Pancreas (tissue), 10 donors: Measurements from ENCODE around the gene PHLDB1. TPM values are rescaled to one million over a fixed set of nuclear protein-coding genes. Genes with fewer than 3 reads are reported as not detected.

Source experiments
- ATAC-seq, 4 donors: fragments of 200-7000 bp; cut with Tn5 transposase; one replicate each; pipeline versions ENCODE4 v1.8.0 to v1.9.1; 2020; ENCODE audit warnings: mild to moderate bottlenecking in 4 of 4, moderate library complexity in 4 of 4
- DNase-seq, 6 donors: peaks; one replicate each; pipeline ENCODE4 v3.0.0-alpha.2; 2020
- FAIRE-seq: peaks from 2 replicates; lab custom pipeline; 2012; peaks lifted over from hg19 to GRCh38; lab: Jason Lieb, UNC
- H3K27ac ChIP-seq, 4 donors: fragments of 200-600 bp; sonication (generic); 1 replicate in 3 of 4; 2 replicates in 1 of 4; pipeline versions ENCODE4 v1.5.0 to v1.8.0; 2020
- H3K27me3 ChIP-seq, 4 donors: fragments of 200-600 bp; one replicate each; pipeline ENCODE4 v1.8.0; 2021
- H3K36me3 ChIP-seq, 3 donors: fragments of 200-600 bp; sonication (generic) in 1 of 3; one replicate each; pipeline versions ENCODE4 v1.5.0 to v1.8.0; 2020 to 2021
- H3K4me1 ChIP-seq, 3 donors: fragments of 200-600 bp; one replicate each; pipeline ENCODE4 v1.8.0; 2021
- H3K4me3 ChIP-seq, 4 donors: fragments of 200-600 bp; sonication (generic) in 2 of 4; one replicate each; pipeline versions ENCODE4 v1.5.0 to v1.8.0; 2020 to 2021
- H3K9me3 ChIP-seq, 4 donors: fragments of 200-600 bp; one replicate each; pipeline ENCODE4 v1.8.0; 2021
- WGBS, 2 donors: extraction: QIAGEN DNeasy Blood & Tissue Kit; methylation state at CpG; one replicate each; pipeline ENCODE4 v1.1.7; 2013; 5-methylcytosine and 5-hydroxymethylcytosine counted together
- intact Hi-C, 3 donors: fragments of 100-400 bp; cut with DNase I; formaldehyde crosslinking; loops; one replicate each; pipeline versions ENCODE4 v1.11.1 to v1.14.2; 2022
- polyA plus RNA-seq, 2 donors: library from polyadenylated mRNA; stranded (reverse); fragments of 200-250 nt; gene quantifications; one replicate each; pipeline ENCODE4 v1.2.3, GENCODE V29; 2013
- total RNA-seq, 6 donors: library from RNA; stranded (reverse); fragmentation: NEBNext Ultra II Directional in 4 of 6; extraction: Animal tissue kit (Norgen Biotek cat#: 25700) in 4 of 6; gene quantifications; one replicate each; pipeline versions ENCODE4 v1.2.1 to v1.2.4, GENCODE V29; 2021 to 2023
- TF ChIP-seq, protein P1 (sequence below), 4 donors: fragments of 200-600 bp; sonication (generic) in 3 of 4; IDR thresholded peaks; one replicate each; pipeline versions ENCODE4 v1.5.0 to v1.8.0; 2021; ENCODE audit warnings: antibody characterized with exemption in 4 of 4
- donor health status: healthy with polysubstance abuse.
- donor health status: DM: no; HTN: no; CAD: no; lungs with moderate emphysema.
- donor health status: DM: no; HTN: no; CAD: no.
- donor health status: control.
- donor health status: control.
- donor health status: Bipolar disorder and iron deficiency.
- donor health status: DM: yes; HTN: yes; CAD: no.
- donor health status: DM: no; HTN: no; CAD: no.
- donor health status: DM: no; HTN: no; CAD: no.
- donor health status: DM: yes; HTN: yes; CAD: no.

PHLDB1 gene
- total and polyA plus RNA-seq, 8 donors, result 29.3 to 153 (median 48.0) TPM

DNA sequence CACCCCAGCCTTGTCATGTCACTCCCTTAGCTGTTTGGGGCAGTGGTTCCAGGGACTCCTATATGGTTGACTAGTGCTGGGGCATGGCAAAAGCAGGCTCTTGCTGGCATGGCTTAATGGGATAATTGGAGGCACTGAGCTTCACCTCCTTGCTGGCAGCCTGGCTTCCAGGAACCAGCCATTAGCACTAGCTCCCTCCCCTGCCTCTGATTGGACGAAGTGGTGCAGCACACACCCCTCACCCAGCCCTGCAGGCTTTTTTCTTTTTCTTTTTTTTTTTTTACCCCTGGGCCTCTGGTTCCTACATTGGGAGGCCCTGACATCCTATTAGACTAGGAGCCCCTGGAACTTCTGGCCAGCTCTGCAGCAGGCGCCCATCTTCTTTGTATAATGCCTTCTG is 18.6 kb downstream of the PHLDB1 start:
- Histone ChIP-seq H3K27me3 (no peaks in the 10 kb centered on the region), H3K4me1 (peaks cover under 1 to 6% (median 6%) of the 10 kb centered on the region in 3 donors), H3K4me3 (no peak overlapping the region), H3K27ac (no peak overlapping the region), H3K9me3 (no peaks in the 10 kb centered on the region), H3K36me3 (peaks cover 0 to 24% (median 0%) of the 10 kb centered on the region in 3 donors)
- DNase-seq, result no peak
- ATAC-seq, result no peak
- 87 to 92% methylated on average over 2 of the region's 2 CpGs for WGBS, 2 donors
- FAIRE-seq, result no peak
- TF ChIP-seq, protein P1, sequence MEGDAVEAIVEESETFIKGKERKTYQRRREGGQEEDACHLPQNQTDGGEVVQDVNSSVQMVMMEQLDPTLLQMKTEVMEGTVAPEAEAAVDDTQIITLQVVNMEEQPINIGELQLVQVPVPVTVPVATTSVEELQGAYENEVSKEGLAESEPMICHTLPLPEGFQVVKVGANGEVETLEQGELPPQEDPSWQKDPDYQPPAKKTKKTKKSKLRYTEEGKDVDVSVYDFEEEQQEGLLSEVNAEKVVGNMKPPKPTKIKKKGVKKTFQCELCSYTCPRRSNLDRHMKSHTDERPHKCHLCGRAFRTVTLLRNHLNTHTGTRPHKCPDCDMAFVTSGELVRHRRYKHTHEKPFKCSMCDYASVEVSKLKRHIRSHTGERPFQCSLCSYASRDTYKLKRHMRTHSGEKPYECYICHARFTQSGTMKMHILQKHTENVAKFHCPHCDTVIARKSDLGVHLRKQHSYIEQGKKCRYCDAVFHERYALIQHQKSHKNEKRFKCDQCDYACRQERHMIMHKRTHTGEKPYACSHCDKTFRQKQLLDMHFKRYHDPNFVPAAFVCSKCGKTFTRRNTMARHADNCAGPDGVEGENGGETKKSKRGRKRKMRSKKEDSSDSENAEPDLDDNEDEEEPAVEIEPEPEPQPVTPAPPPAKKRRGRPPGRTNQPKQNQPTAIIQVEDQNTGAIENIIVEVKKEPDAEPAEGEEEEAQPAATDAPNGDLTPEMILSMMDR (IDR thresholded peaks at IDR 0.05), result no peak
- intact Hi-C loops, result no loop called here

DNA sequence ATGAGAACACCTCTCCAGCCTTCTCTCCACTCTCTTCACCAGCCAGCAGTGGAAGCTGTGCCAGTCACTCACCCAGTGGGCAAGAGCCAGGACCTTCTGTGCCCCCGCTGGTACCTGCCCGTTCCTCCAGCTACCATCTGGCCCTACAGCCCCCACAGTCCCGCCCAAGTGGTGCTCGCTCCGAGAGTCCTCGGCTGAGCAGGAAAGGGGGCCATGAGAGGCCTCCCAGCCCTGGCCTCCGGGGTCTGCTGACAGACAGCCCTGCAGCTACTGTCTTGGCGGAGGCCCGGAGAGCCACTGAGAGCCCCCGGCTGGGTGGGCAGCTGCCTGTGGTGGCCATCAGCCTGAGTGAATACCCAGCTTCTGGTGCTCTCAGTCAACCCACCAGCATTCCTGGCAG is 20.2 kb downstream of the PHLDB1 start:
- H3K9me3 ChIP-seq, result no peaks in the 10 kb centered on the region
- H3K36me3 ChIP-seq, result peaks cover 0 to 24% (median 0%) of the 10 kb centered on the region in 3 donors
- TF ChIP-seq, protein P1 (IDR thresholded peaks at IDR 0.05), result no peak
- H3K27ac ChIP-seq, result no peak overlapping the region
- FAIRE-seq (no peak), DNase-seq (peak in 1 of 6 donors; percentile 73), ATAC-seq (no peak)
- WGBS, 2 donors, result 90 to 96% methylated on average over 10 of the region's 10 CpGs
- no peak overlapping the region for H3K4me3 ChIP-seq
- no peaks in the 10 kb centered on the region for H3K4me1 ChIP-seq
- no peaks in the 10 kb centered on the region for H3K27me3 ChIP-seq
- intact Hi-C loops, result no loop called here

DNA sequence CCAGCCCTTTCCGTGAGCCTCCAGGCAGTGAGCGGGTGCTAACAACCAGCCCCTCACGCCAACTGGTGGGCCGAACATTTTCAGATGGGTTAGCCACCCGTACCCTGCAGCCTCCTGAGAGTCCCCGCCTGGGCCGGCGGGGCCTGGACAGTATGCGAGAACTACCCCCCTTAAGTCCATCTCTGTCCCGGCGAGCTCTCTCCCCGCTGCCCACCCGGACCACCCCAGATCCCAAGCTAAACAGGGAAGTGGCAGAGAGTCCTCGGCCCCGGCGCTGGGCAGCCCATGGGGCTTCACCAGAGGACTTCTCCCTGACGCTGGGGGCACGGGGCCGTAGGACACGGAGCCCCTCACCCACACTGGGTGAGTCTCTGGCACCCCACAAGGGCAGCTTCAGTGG is 20.6 kb downstream of the PHLDB1 start:
- no peaks in the 10 kb centered on the region for H3K4me1 ChIP-seq

DNA sequence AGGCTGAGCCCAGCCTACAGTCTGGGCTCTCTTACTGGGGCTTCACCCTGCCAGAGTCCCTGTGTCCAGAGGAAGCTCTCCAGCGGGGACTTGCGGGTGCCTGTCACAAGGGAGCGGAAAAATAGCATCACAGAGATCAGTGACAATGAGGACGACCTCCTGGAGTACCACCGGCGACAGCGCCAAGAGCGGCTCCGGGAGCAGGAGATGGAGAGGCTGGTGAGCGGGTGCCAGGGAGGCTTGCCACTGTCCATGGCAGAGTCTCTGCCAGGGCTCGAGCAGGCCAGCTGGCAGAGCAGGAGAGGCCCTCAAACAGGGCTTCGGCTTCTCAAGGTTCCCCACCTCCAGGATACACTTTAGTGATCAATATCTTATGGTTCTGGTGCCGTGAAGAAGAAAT is 21.0 kb downstream of the PHLDB1 start:
- H3K36me3 ChIP-seq, result peaks cover 0 to 24% (median 0%) of the 10 kb centered on the region in 3 donors
- intact Hi-C loops, result no loop called here
- FAIRE-seq, result no peak
- no peak overlapping the region for H3K27ac ChIP-seq
- TF ChIP-seq, protein P1 (IDR thresholded peaks at IDR 0.05), result no peak
- 69 to 77% methylated on average over 13 of the region's 13 CpGs for WGBS, 2 donors
- peak in 2 of 6 donors; percentile 30 to 52 for DNase-seq
- no peaks in the 10 kb centered on the region for H3K9me3 ChIP-seq
- no peak overlapping the region for H3K4me3 ChIP-seq
- H3K27me3 ChIP-seq, result no peaks in the 10 kb centered on the region
- peak in 1 of 4 donors; percentile 25 for ATAC-seq
- no peaks in the 10 kb centered on the region for H3K4me1 ChIP-seq

More for the DNA sequence above, 20.6 kb downstream of the PHLDB1 start:
- TF ChIP-seq, protein P1 (IDR thresholded peaks at IDR 0.05), result no peak
- Histone ChIP-seq H3K27me3 (no peaks in the 10 kb centered on the region), H3K27ac (no peak overlapping the region), H3K4me3 (no peak overlapping the region), H3K36me3 (peaks cover 0 to 24% (median 0%) of the 10 kb centered on the region in 3 donors), H3K9me3 (no peaks in the 10 kb centered on the region)
- ATAC-seq (no peak), FAIRE-seq (no peak), DNase-seq (peak in 1 of 6 donors; percentile 56)
- intact Hi-C loops, result no loop called here
- 90 to 94% methylated on average over 20 of the region's 20 CpGs for WGBS, 2 donors

DNA sequence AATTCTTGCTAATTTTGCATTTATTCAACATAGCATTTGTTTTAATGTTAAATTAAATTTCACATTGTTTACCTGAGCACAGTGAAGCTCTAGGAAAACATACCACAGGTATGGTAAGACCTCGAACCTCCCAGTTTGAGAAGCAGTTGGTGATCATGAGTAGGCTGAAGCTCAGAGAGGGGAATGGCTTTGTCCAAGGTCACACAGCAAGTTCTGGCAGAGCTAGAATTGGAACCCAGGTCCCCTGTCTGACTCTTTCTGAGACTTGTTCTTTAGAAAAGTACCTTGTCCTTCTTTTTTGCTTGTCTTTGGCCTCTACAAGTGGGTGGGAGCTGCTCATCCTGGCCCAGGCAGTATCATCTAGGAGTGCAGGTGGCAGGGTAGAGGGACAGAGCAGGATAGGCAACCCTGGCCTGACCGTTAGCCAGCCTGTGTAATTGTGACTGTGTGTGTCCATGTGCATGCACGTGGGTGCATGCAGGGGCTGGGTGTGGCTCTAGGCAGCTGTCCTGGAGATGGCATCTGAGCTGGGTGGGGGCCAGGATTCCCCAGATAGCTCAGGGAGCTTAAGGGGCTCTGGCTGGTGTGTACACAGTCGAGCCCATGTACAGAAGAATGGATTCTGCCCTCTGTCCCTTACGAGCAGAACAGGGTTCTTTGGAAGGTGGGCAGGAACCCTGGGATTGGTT is 21.6 kb downstream of the PHLDB1 start:
- FAIRE-seq (no peak), DNase-seq (peak in 1 of 6 donors; percentile 16), ATAC-seq (no peak)
- Histone ChIP-seq H3K4me1 (peaks cover under 1 to 2% (median 2%) of the 10 kb centered on the region in 3 donors), H3K4me3 (no peak overlapping the region), H3K36me3 (peaks cover 0 to 24% (median 0%) of the 10 kb centered on the region in 3 donors), H3K27me3 (no peaks in the 10 kb centered on the region), H3K27ac (no peak overlapping the region), H3K9me3 (no peaks in the 10 kb centered on the region)
- intact Hi-C loops, result no loop called here
- WGBS, 2 donors, result 61% methylated on average over 5 of the region's 5 CpGs
- TF ChIP-seq, protein P1 (IDR thresholded peaks at IDR 0.05), result no peak
